IMR-90 (cell line): ENCODE results near the gene MMP20. TPM values are rescaled to one million over a fixed set of nuclear protein-coding genes. Genes with fewer than 3 reads are reported as not detected.

Experiments
- ATAC-seq: fragments of 200-7000 bp; cut with Tn5 transposase; 2 replicates; pipeline ENCODE4 v1.9.1; 2020; ENCODE audit warnings: low read depth, mild to moderate bottlenecking, moderate library complexity
- BruUV-seq: library from RNA; stranded (reverse); fragments of 400-500 nt; replicated peaks from 2 replicates; lab custom pipeline; 2021; lab: Mats Ljungman, UMichigan
- CTCF ChIA-PET: fragments of 300-600 bp; formaldehyde crosslinking; extraction: SDS; loops from one replicate; lab custom pipeline; 2021; ENCODE audit warnings: antibody characterized with exemption; lab: Yijun Ruan, JAX
- POLR2A ChIA-PET: fragments of 300-600 bp; sonication (Branson Sonifier 250); formaldehyde crosslinking; loops from one replicate; lab custom pipeline; 2022; ENCODE audit warnings: antibody characterized with exemption; ENCODE audit not compliant: unreplicated experiment; lab: Charles Lee
- DNase-seq: peaks from one replicate; pipeline ENCODE4 v3.0.0; 2013
- H2AFZ ChIP-seq: replicated peaks from 2 replicates; pipeline ENCODE3; 2013; ENCODE audit warnings: low read length, mild to moderate bottlenecking; ENCODE audit not compliant: poor library complexity
- H2AK5ac ChIP-seq: 2 replicates; pipeline ENCODE4 v1.6.1; 2013; ENCODE audit warnings: low read depth, low read length, inconsistent platforms
- H2AK9ac ChIP-seq: replicated peaks from 2 replicates; pipeline ENCODE3; 2013; ENCODE audit warnings: mild to moderate bottlenecking, low read depth, low read length, moderate library complexity; ENCODE audit not compliant: poor library complexity
- H2BK120ac ChIP-seq: 2 replicates; pipeline ENCODE4 v1.6.1; 2013; ENCODE audit warnings: low read depth, low read length, inconsistent platforms
- H2BK15ac ChIP-seq: 3 replicates; pipeline ENCODE4 v1.6.1; 2013; ENCODE audit warnings: low read depth, low read length, inconsistent platforms
- H2BK20ac ChIP-seq: 2 replicates; pipeline ENCODE4 v1.6.1; 2013; ENCODE audit warnings: low read depth, mild to moderate bottlenecking, inconsistent platforms, low read length, moderate library complexity
- H2BK5ac ChIP-seq: 2 replicates; pipeline ENCODE4 v1.6.1; 2013; ENCODE audit warnings: mild to moderate bottlenecking, low read depth, low read length, inconsistent platforms; ENCODE audit not compliant: poor library complexity, severe bottlenecking
- H3K14ac ChIP-seq: replicated peaks from 2 replicates; pipeline ENCODE4 v1.6.1; 2013; ENCODE audit warnings: low read depth, low read length, inconsistent platforms
- H3K18ac ChIP-seq: 2 replicates; pipeline ENCODE4 v1.6.1; 2013; ENCODE audit warnings: low read depth, low read length, control low read depth
- H3K23ac ChIP-seq: 2 replicates; pipeline ENCODE4 v1.6.1; 2013; ENCODE audit warnings: low read depth, low read length, inconsistent platforms
- H3K27ac ChIP-seq: 2 replicates; pipeline ENCODE4 v1.5.1; 2013; ENCODE audit warnings: mild to moderate bottlenecking, control low read depth, low read length; ENCODE audit not compliant: insufficient read depth
- H3K27me3 ChIP-seq: 2 replicates; pipeline ENCODE4 v1.6.1; 2013; ENCODE audit warnings: low read length; ENCODE audit not compliant: control insufficient read depth, insufficient read depth
- H3K36me3 ChIP-seq: 2 replicates; pipeline ENCODE4 v1.6.1; 2013; ENCODE audit warnings: low read length, mixed read lengths; ENCODE audit not compliant: control insufficient read depth, insufficient read depth
- H3K4ac ChIP-seq: 2 replicates; pipeline ENCODE4 v1.6.1; 2013; ENCODE audit warnings: low read depth, low read length, inconsistent platforms
- H3K4me1 ChIP-seq: 2 replicates; pipeline ENCODE4 v1.6.1; 2013; ENCODE audit warnings: low read length, mixed read lengths; ENCODE audit not compliant: control insufficient read depth, insufficient read depth
- H3K4me2 ChIP-seq: 2 replicates; pipeline ENCODE4 v1.6.1; 2013; ENCODE audit warnings: low read depth, mild to moderate bottlenecking, control low read depth, low read length, moderate library complexity
- H3K4me3 ChIP-seq: 2 replicates; pipeline ENCODE4 v1.5.1; 2013; ENCODE audit warnings: low read depth, mild to moderate bottlenecking, control low read depth, low read length, moderate library complexity; ENCODE audit not compliant: insufficient read depth
- H3K56ac ChIP-seq: 2 replicates; pipeline ENCODE4 v1.6.1; 2013; ENCODE audit warnings: low read length, inconsistent platforms; ENCODE audit not compliant: insufficient read depth; ENCODE audit errors: extremely low read depth
- H3K79me1 ChIP-seq, 2 experiments: 2 replicates each; pipeline ENCODE4 v1.6.1; 2013; ENCODE audit warnings: low read length in 2 of 2, inconsistent platforms in 1 of 2, low read depth in 1 of 2
- H3K9ac ChIP-seq: 2 replicates; pipeline ENCODE4 v1.6.1; 2013; ENCODE audit warnings: low read depth, low read length, control low read depth
- H3K9me1 ChIP-seq: 2 replicates; pipeline ENCODE4 v1.6.1; 2013; ENCODE audit warnings: low read length, inconsistent platforms; ENCODE audit not compliant: insufficient read depth
- H3K9me3 ChIP-seq: 2 replicates; pipeline ENCODE4 v1.6.1; 2013; ENCODE audit warnings: low read length; ENCODE audit not compliant: control insufficient read depth, insufficient read depth
- H4K20me1 ChIP-seq: 2 replicates; pipeline ENCODE4 v1.6.1; 2013; ENCODE audit warnings: low read length, inconsistent platforms; ENCODE audit not compliant: insufficient read depth
- H4K5ac ChIP-seq: 2 replicates; pipeline ENCODE4 v1.6.1; 2013; ENCODE audit warnings: mild to moderate bottlenecking, low read depth, low read length, control low read depth
- H4K8ac ChIP-seq, 2 experiments: 2 replicates each; pipeline ENCODE4 v1.6.1; 2013; ENCODE audit warnings: low read depth in 2 of 2, low read length in 2 of 2, control low read depth in 1 of 2, inconsistent platforms in 1 of 2
- H4K91ac ChIP-seq: 2 replicates; pipeline ENCODE4 v1.6.1; 2013; ENCODE audit warnings: low read depth, low read length, inconsistent platforms; ENCODE audit not compliant: insufficient read depth
- BHLHE40 ChIP-seq: fragments of 150-350 bp; IDR thresholded peaks from 2 replicates; pipeline ENCODE4 v1.6.1; 2016; ENCODE audit warnings: mild to moderate bottlenecking, low read depth, low read length
- CEBPB ChIP-seq: IDR thresholded peaks from 2 replicates; pipeline ENCODE4 v1.6.1; 2012; ENCODE audit warnings: low read depth, low read length, improper control_type of control experiment
- CHD1 ChIP-seq: IDR thresholded peaks from 2 replicates; pipeline ENCODE4 v1.6.1; 2012; ENCODE audit warnings: low read depth, low read length, improper control_type of control experiment
- FOS ChIP-seq: fragments of 150-350 bp; IDR thresholded peaks from 2 replicates; pipeline ENCODE4 v1.6.1; 2016; ENCODE audit warnings: low read depth, low read length
- MAFK ChIP-seq: IDR thresholded peaks from 2 replicates; pipeline ENCODE4 v1.6.1; 2012; ENCODE audit warnings: low read depth, low read length, improper control_type of control experiment
- MAZ ChIP-seq: IDR thresholded peaks from 2 replicates; pipeline ENCODE4 v1.6.1; 2012; ENCODE audit warnings: low read depth, mild to moderate bottlenecking, low read length, improper control_type of control experiment, moderate library complexity, borderline replicate concordance
- MXI1 ChIP-seq: IDR thresholded peaks from 2 replicates; pipeline ENCODE4 v1.6.1; 2012; ENCODE audit warnings: low read depth, mild to moderate bottlenecking, low read length, moderate library complexity, borderline replicate concordance
- NFE2L2 ChIP-seq: fragments of 150-350 bp; IDR thresholded peaks from 2 replicates; pipeline ENCODE4 v1.6.1; 2016; ENCODE audit warnings: low read depth, mild to moderate bottlenecking, low read length
- POLR2A ChIP-seq: IDR thresholded peaks from 2 replicates; pipeline ENCODE4 v1.6.1; 2012; ENCODE audit warnings: mild to moderate bottlenecking, low read depth, low read length
- RAD21 ChIP-seq: IDR thresholded peaks from 2 replicates; pipeline ENCODE4 v1.6.1; 2012; ENCODE audit warnings: low read length, improper control_type of control experiment
- RCOR1 ChIP-seq: IDR thresholded peaks from 2 replicates; pipeline ENCODE4 v1.6.1; 2012; ENCODE audit warnings: mild to moderate bottlenecking, low read length, improper control_type of control experiment; ENCODE audit not compliant: insufficient replicate concordance
- RFX5 ChIP-seq: IDR thresholded peaks from 2 replicates; pipeline ENCODE4 v1.8.0; 2012; ENCODE audit warnings: low read depth, mild to moderate bottlenecking, low read length, moderate library complexity
- SMC3 ChIP-seq: fragments of 150-350 bp; IDR thresholded peaks from 2 replicates; pipeline ENCODE4 v1.6.1; 2016; ENCODE audit warnings: low read depth, mild to moderate bottlenecking, antibody characterized with exemption, low read length, moderate library complexity
- USF2 ChIP-seq: fragments of 150-350 bp; IDR thresholded peaks from 2 replicates; pipeline ENCODE4 v1.6.1; 2017; ENCODE audit warnings: mild to moderate bottlenecking, antibody characterized with exemption, low read length, low read depth
- dilution Hi-C: fragments of 300-500 bp; cut with HindIII; formaldehyde crosslinking; loops from one replicate; pipeline ENCODE4 v1.14.3; 2018; ENCODE audit warnings: low sequenced_read_pairs; ENCODE audit not compliant: unreplicated experiment
- in situ Hi-C: fragments of 300-500 bp; cut with MboI; formaldehyde crosslinking; loops from 3 replicates; pipeline ENCODE4 v1.14.3; 2019; ENCODE audit warnings: low sequenced_read_pairs, inconsistent platforms, mixed read lengths
- intact Hi-C: fragments of 100-400 bp; cut with micrococcal nuclease; formaldehyde crosslinking; loops from 2 replicates; pipeline ENCODE4 v1.10.0; 2022
- polyA plus RNA-seq, 3 experiments: library from polyadenylated mRNA; depleted of rRNA; stranded (reverse); fragments of >200 nt; gene quantifications; 2 replicates each; pipeline ENCODE4 v1.2.3, GENCODE V29; 2012; ENCODE audit warnings: low replicate concordance in 1 of 3
- total RNA-seq: library from RNA; depleted of rRNA; stranded (reverse); fragments of >200 nt; gene quantifications from 2 replicates; pipeline ENCODE4 v1.2.3, GENCODE V29; 2012
- TF ChIP-seq, protein P1 (sequence below): conservative IDR thresholded peaks from 2 replicates; pipeline ENCODE4 v1.5.1; 2012; ENCODE audit warnings: mild to moderate bottlenecking, low read depth, low read length, improper control_type of control experiment
- TF ChIP-seq, protein P2 (sequence below): fragments of 150-350 bp; IDR thresholded peaks from 2 replicates; pipeline ENCODE4 v1.6.1; 2016; ENCODE audit warnings: low read depth, mild to moderate bottlenecking, low read length, moderate library complexity, borderline replicate concordance

The MMP20 gene
- total and polyA plus RNA-seq, 2 of the 4 experiments (the other 2 are of a cell fraction), result not detected

GRCh38 chr11:102561636-102562035, 63.5 kb downstream of the MMP20 start:
- H2AK5ac ChIP-seq, result no peak overlapping the region
- no peak for DNase-seq
- 0 out of 2 replicates have a peak, but pooled peaks cover 3% of the 10 kb centered on the region for H3K9me3 ChIP-seq
- H3K9me1 ChIP-seq, result peaks cover 3% of the 10 kb centered on the region; the same call in 1 of the 2 replicates
- H3K36me3 ChIP-seq, result no peaks in the 10 kb centered on the region
- TF ChIP-seq MAZ, result no peak
- no peak for TF ChIP-seq USF2
- no peak for TF ChIP-seq RFX5
- no peak for TF ChIP-seq CEBPB
- TF ChIP-seq, protein P1, sequence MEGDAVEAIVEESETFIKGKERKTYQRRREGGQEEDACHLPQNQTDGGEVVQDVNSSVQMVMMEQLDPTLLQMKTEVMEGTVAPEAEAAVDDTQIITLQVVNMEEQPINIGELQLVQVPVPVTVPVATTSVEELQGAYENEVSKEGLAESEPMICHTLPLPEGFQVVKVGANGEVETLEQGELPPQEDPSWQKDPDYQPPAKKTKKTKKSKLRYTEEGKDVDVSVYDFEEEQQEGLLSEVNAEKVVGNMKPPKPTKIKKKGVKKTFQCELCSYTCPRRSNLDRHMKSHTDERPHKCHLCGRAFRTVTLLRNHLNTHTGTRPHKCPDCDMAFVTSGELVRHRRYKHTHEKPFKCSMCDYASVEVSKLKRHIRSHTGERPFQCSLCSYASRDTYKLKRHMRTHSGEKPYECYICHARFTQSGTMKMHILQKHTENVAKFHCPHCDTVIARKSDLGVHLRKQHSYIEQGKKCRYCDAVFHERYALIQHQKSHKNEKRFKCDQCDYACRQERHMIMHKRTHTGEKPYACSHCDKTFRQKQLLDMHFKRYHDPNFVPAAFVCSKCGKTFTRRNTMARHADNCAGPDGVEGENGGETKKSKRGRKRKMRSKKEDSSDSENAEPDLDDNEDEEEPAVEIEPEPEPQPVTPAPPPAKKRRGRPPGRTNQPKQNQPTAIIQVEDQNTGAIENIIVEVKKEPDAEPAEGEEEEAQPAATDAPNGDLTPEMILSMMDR, result no peak
- no peak for TF ChIP-seq NFE2L2
- TF ChIP-seq MXI1, result no peak
- TF ChIP-seq RCOR1, result no peak
- TF ChIP-seq BHLHE40, result no peak
- TF ChIP-seq FOS, result no peak
- TF ChIP-seq MAFK, result no peak
- TF ChIP-seq SMC3, result no peak
- TF ChIP-seq CHD1, result no peak
- no peak for TF ChIP-seq RAD21
- TF ChIP-seq POLR2A, result no peak
- TF ChIP-seq, protein P2, sequence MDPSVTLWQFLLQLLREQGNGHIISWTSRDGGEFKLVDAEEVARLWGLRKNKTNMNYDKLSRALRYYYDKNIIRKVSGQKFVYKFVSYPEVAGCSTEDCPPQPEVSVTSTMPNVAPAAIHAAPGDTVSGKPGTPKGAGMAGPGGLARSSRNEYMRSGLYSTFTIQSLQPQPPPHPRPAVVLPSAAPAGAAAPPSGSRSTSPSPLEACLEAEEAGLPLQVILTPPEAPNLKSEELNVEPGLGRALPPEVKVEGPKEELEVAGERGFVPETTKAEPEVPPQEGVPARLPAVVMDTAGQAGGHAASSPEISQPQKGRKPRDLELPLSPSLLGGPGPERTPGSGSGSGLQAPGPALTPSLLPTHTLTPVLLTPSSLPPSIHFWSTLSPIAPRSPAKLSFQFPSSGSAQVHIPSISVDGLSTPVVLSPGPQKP, result no peak
- no peak overlapping the region for H2AFZ ChIP-seq
- no peaks in the 10 kb centered on the region for H4K20me1 ChIP-seq
- no peak overlapping the region for H2AK9ac ChIP-seq
- no peaks in the 10 kb centered on the region for H3K79me1 ChIP-seq
- in situ Hi-C loops (no loop called here), dilution Hi-C loops (no loop called here), intact Hi-C loops (no loop called here)
- no peak overlapping the region for H3K4me3 ChIP-seq
- H3K14ac ChIP-seq, result no peak overlapping the region
- no peak overlapping the region for H2BK120ac ChIP-seq
- ChIA-PET CTCF (no interaction called here), POLR2A (no interaction called here)
- H4K8ac ChIP-seq, result no peak overlapping the region
- H3K9ac ChIP-seq, result no peak overlapping the region
- H2BK5ac ChIP-seq, result no peak overlapping the region
- H3K18ac ChIP-seq, result no peak overlapping the region
- H3K4me2 ChIP-seq, result no peak overlapping the region
- H4K91ac ChIP-seq, result no peak overlapping the region
- no TSS peak for BruUV-seq
- H3K4me1 ChIP-seq, result no peaks in the 10 kb centered on the region
- no peak overlapping the region for H3K23ac ChIP-seq
- no peak overlapping the region for H3K4ac ChIP-seq
- H3K27me3 ChIP-seq, result peaks cover 6% of the 10 kb centered on the region
- H2BK15ac ChIP-seq, result no peak overlapping the region
- ATAC-seq, result no peak
- no peak overlapping the region for H3K27ac ChIP-seq
- H4K5ac ChIP-seq, result no peak overlapping the region
- H2BK20ac ChIP-seq, result no peak overlapping the region
- no peak overlapping the region for H3K56ac ChIP-seq
